H9 (cell line): ENCODE data around the gene SERTAD2. TPM values are rescaled to one million over a fixed set of nuclear protein-coding genes. Genes with fewer than 3 reads are reported as not detected.

Experiments
- DNase-seq: peaks from one replicate; pipeline ENCODE4 v3.0.0-alpha.2; 2017
- H2AFZ ChIP-seq: one replicate; pipeline ENCODE4 v1.6.1; 2013; ENCODE audit warnings: mild to moderate bottlenecking, low read length, control low read depth, moderate library complexity
- H2AK5ac ChIP-seq: 2 replicates; pipeline ENCODE4 v1.6.1; 2013; ENCODE audit warnings: low read length, control low read depth, mixed read lengths; ENCODE audit not compliant: insufficient read length
- H2BK120ac ChIP-seq: one replicate; pipeline ENCODE4 v1.6.1; 2013; ENCODE audit warnings: low read depth, mild to moderate bottlenecking, low read length, control low read depth, inconsistent platforms; ENCODE audit not compliant: poor library complexity, severe bottlenecking
- H2BK12ac ChIP-seq: 2 replicates; pipeline ENCODE4 v1.6.1; 2013; ENCODE audit warnings: low read length, control low read depth, mixed read lengths, low read depth; ENCODE audit not compliant: insufficient read length
- H2BK15ac ChIP-seq: 2 replicates; pipeline ENCODE4 v1.6.1; 2013; ENCODE audit warnings: low read depth, low read length, control low read depth
- H2BK20ac ChIP-seq: one replicate; pipeline ENCODE4 v1.6.1; 2013; ENCODE audit warnings: low read depth, mild to moderate bottlenecking, low read length, control low read depth, inconsistent platforms; ENCODE audit not compliant: poor library complexity, severe bottlenecking
- H2BK5ac ChIP-seq: 2 replicates; pipeline ENCODE4 v1.6.1; 2013; ENCODE audit warnings: low read length, control low read depth, mixed read lengths; ENCODE audit not compliant: insufficient read length
- H3K14ac ChIP-seq: 2 replicates; pipeline ENCODE4 v1.6.1; 2013; ENCODE audit warnings: low read length, control low read depth; ENCODE audit not compliant: insufficient read depth
- H3K18ac ChIP-seq: 2 replicates; pipeline ENCODE4 v1.6.1; 2013; ENCODE audit warnings: low read depth, mild to moderate bottlenecking, mixed read lengths, low read length, control low read depth; ENCODE audit not compliant: insufficient read length
- H3K23ac ChIP-seq: 2 replicates; pipeline ENCODE4 v1.6.1; 2013; ENCODE audit warnings: low read length, control low read depth, mixed read lengths, low read depth; ENCODE audit not compliant: insufficient read length
- H3K23me2 ChIP-seq: 2 replicates; pipeline ENCODE4 v1.6.1; 2013; ENCODE audit warnings: low read depth, mild to moderate bottlenecking, mixed read lengths, low read length, control low read depth; ENCODE audit not compliant: insufficient read length, poor library complexity, severe bottlenecking
- H3K27ac ChIP-seq: 2 replicates; pipeline ENCODE4 v1.5.1; 2013; ENCODE audit warnings: low read length, control low read depth, mixed read lengths, low read depth; ENCODE audit not compliant: insufficient read length
- H3K27me3 ChIP-seq: 2 replicates; pipeline ENCODE4 v1.6.1; 2013; ENCODE audit warnings: low read length, control low read depth, inconsistent platforms; ENCODE audit not compliant: insufficient read depth
- H3K4ac ChIP-seq: 2 replicates; pipeline ENCODE4 v1.6.1; 2013; ENCODE audit warnings: low read depth, mild to moderate bottlenecking, control low read depth, inconsistent platforms, low read length, moderate library complexity
- H3K4me1 ChIP-seq: 2 replicates; pipeline ENCODE4 v1.6.1; 2013; ENCODE audit warnings: low read length, control low read depth, inconsistent platforms; ENCODE audit not compliant: insufficient read depth
- H3K4me2 ChIP-seq: 2 replicates; pipeline ENCODE4 v1.6.1; 2013; ENCODE audit warnings: low read length, control low read depth, mixed read lengths; ENCODE audit not compliant: insufficient read length, insufficient read depth
- H3K56ac ChIP-seq: 2 replicates; pipeline ENCODE4 v1.6.1; 2013; ENCODE audit warnings: low read depth, mild to moderate bottlenecking, mixed read lengths, low read length, control low read depth; ENCODE audit not compliant: insufficient read length
- H3K79me1 ChIP-seq: 2 replicates; pipeline ENCODE4 v1.6.1; 2013; ENCODE audit warnings: low read depth, mild to moderate bottlenecking, moderate library complexity, low read length, control low read depth, inconsistent platforms; ENCODE audit not compliant: insufficient read depth, poor library complexity, severe bottlenecking
- H3K79me2 ChIP-seq: 2 replicates; pipeline ENCODE4 v1.6.1; 2013; ENCODE audit warnings: low read length, control low read depth, inconsistent platforms; ENCODE audit not compliant: insufficient read depth
- H3K9ac ChIP-seq: 2 replicates; pipeline ENCODE4 v1.6.1; 2013; ENCODE audit warnings: low read length, control low read depth, mixed read lengths; ENCODE audit not compliant: insufficient read length; ENCODE audit errors: extremely low read depth
- H3K9me3 ChIP-seq: one replicate; pipeline ENCODE4 v1.6.1; 2013; ENCODE audit warnings: low read depth, low read length, inconsistent platforms; ENCODE audit not compliant: control insufficient read depth
- H3T11ph ChIP-seq: one replicate; pipeline ENCODE4 v1.6.1; 2013; ENCODE audit warnings: mild to moderate bottlenecking, low read length, control low read depth, inconsistent platforms
- H4K20me1 ChIP-seq: one replicate; pipeline ENCODE4 v1.6.1; 2013; ENCODE audit not compliant: control insufficient read depth, insufficient read length, insufficient read depth
- H4K5ac ChIP-seq: 2 replicates; pipeline ENCODE4 v1.6.1; 2013; ENCODE audit warnings: low read depth, mild to moderate bottlenecking, mixed read lengths, low read length, control low read depth; ENCODE audit not compliant: insufficient read length
- H4K8ac ChIP-seq: replicated peaks from 2 replicates; pipeline ENCODE4 v1.6.1; 2013; ENCODE audit warnings: low read length, control low read depth, mixed read lengths, low read depth; ENCODE audit not compliant: insufficient read length
- H4K91ac ChIP-seq: 2 replicates; pipeline ENCODE4 v1.6.1; 2013; ENCODE audit warnings: low read depth, mild to moderate bottlenecking, moderate library complexity, mixed read lengths, low read length, control low read depth; ENCODE audit not compliant: insufficient read length
- H3K27ac Mint-ChIP-seq, 3 experiments: 2 replicates in 2 of 3; 3 replicates in 1 of 3; pipeline ENCODE4 v1.8.0; 2020 to 2021; ENCODE audit warnings: mixed read lengths in 3 of 3, mild to moderate bottlenecking in 1 of 3, moderate library complexity in 1 of 3
- H3K27me3 Mint-ChIP-seq: 2 replicates; pipeline ENCODE4 v1.8.0; 2021; ENCODE audit warnings: low read depth, mild to moderate bottlenecking, moderate library complexity, mixed read lengths
- H3K36me3 Mint-ChIP-seq, 3 experiments: 2 replicates in 2 of 3; 3 replicates in 1 of 3; pipeline ENCODE4 v1.8.0; 2020 to 2021; ENCODE audit warnings: low read depth in 3 of 3, mixed read lengths in 3 of 3; ENCODE audit not compliant: insufficient read depth in 1 of 3
- H3K4me1 Mint-ChIP-seq, 2 experiments: 2 replicates each; pipeline ENCODE4 v1.8.0; 2020; ENCODE audit warnings: mixed read lengths in 2 of 2
- H3K4me3 Mint-ChIP-seq, 2 experiments: 2 replicates in 1 of 2; 3 replicates in 1 of 2; pipeline ENCODE4 v1.8.0; 2020 to 2021; ENCODE audit warnings: mild to moderate bottlenecking in 2 of 2, mixed read lengths in 2 of 2, moderate library complexity in 1 of 2
- H3K9me3 Mint-ChIP-seq, 2 experiments: 2 replicates in 1 of 2; 3 replicates in 1 of 2; pipeline ENCODE4 v1.8.0; 2020; ENCODE audit warnings: mild to moderate bottlenecking in 2 of 2, mixed read lengths in 2 of 2, moderate library complexity in 1 of 2
- CTCF ChIP-seq: fragments of 200-600 bp; sonication (generic); conservative IDR thresholded peaks from 3 replicates; pipeline ENCODE4 v1.8.0; 2021; ENCODE audit warnings: antibody characterized with exemption, mild to moderate bottlenecking
- WGBS: extraction: QIAGEN DNeasy Blood & Tissue Kit; methylation state at CpG from one replicate; pipeline ENCODE4 v1.1.7; 2013; ENCODE audit warnings: missing lambda C conversion rate, low lambda C conversion rate, mixed read lengths; ENCODE audit not compliant: insufficient read length; ENCODE audit errors: extremely low coverage; 5-methylcytosine and 5-hydroxymethylcytosine counted together
- total RNA-seq: library from RNA; stranded (reverse); gene quantifications from 2 replicates; pipeline ENCODE4 v1.2.1, GENCODE V29; 2021

Gene SERTAD2
- total RNA-seq, 1 experiment from 2014 or later: 3.5 TPM

GRCh38 chr2:64604155-64604554, 49.6 kb downstream of the SERTAD2 start:
- Mint-ChIP-seq H3K36me3 (peaks cover 4 to 12% (median 4%) of the 10 kb centered on the region in 3 experiments; a peak in 4 of 7 replicates), H3K4me1 (peaks cover 8 to 16% of the 10 kb centered on the region in 2 experiments; a peak in 3 of 4 replicates), H3K27ac (no peak overlapping the region), H3K9me3 (peaks cover 4 to 7% of the 10 kb centered on the region in 2 experiments; a peak in 4 of 5 replicates), H3K27me3 (peaks cover 18% of the 10 kb centered on the region), H3K4me3 (no peak overlapping the region)
- Histone ChIP-seq H3K23me2 (peaks cover 2% of the 10 kb centered on the region), H4K8ac (no peak overlapping the region), H2BK20ac (no peak overlapping the region), H3K79me2 (no peaks in the 10 kb centered on the region), H3K23ac (no peak overlapping the region), H3K18ac (no peak overlapping the region), H3K79me1 (no peaks in the 10 kb centered on the region), H2BK15ac (no peak overlapping the region), H3K56ac (no peak overlapping the region), H3K27ac (no peak overlapping the region), H3K27me3 (no peaks in the 10 kb centered on the region; the same call in 1 of the 2 replicates), H2BK120ac (no peak overlapping the region), H3T11ph (no peak overlapping the region), H3K9ac (no peak overlapping the region), H2AK5ac (no peak overlapping the region), H4K91ac (no peak overlapping the region), H4K5ac (no peak overlapping the region), H3K14ac (no peak overlapping the region), H3K4ac (no peak overlapping the region), H2BK5ac (no peak overlapping the region), H2AFZ (no peak overlapping the region), H3K4me2 (no peak overlapping the region), H4K20me1 (no peaks in the 10 kb centered on the region), H3K4me1 (no peaks in the 10 kb centered on the region), H3K9me3 (no peaks in the 10 kb centered on the region), H2BK12ac (no peak overlapping the region)
- no CpG with 5 or more reads among the region's 2 CpGs for WGBS
- no peak for DNase-seq
- no peak for TF ChIP-seq CTCF
